SU-DHL-6 (cell line): ENCODE data around the gene UCHL3.

Source experiments
- H2AFZ ChIP-seq: fragments of 200-600 bp; sonication (generic); 2 replicates; pipeline ENCODE4 v1.6.1; 2014; ENCODE audit warnings: low read depth, mild to moderate bottlenecking, moderate library complexity, mixed read lengths, antibody characterized with exemption, low read length; ENCODE audit not compliant: severe bottlenecking
- H3F3A ChIP-seq: fragments of 200-600 bp; shearing (Covaris generic); 2 replicates; pipeline ENCODE4 v1.6.0; 2016; ENCODE audit warnings: antibody characterized with exemption, mild to moderate bottlenecking; ENCODE audit not compliant: insufficient read depth
- H3K27ac ChIP-seq: fragments of 200-600 bp; sonication (generic); 2 replicates; pipeline ENCODE4 v1.5.1; 2016; ENCODE audit warnings: low read depth, mild to moderate bottlenecking, low read length, moderate library complexity, mixed read lengths
- H3K27me3 ChIP-seq: fragments of 200-600 bp; sonication (generic), shearing (Covaris generic); 2 replicates; pipeline ENCODE4 v1.6.0; 2014; ENCODE audit warnings: mild to moderate bottlenecking, low read length
- H3K36me3 ChIP-seq: fragments of 200-600 bp; sonication (generic); 2 replicates; pipeline ENCODE4 v1.6.1; 2014; ENCODE audit warnings: mild to moderate bottlenecking, low read length, mixed read lengths
- H3K4me2 ChIP-seq: fragments of 300-600, 200-600 bp; shearing (Covaris generic), sonication (generic); 2 replicates; pipeline ENCODE4 v1.6.0; 2014; ENCODE audit warnings: low read length, low read depth, mild to moderate bottlenecking; ENCODE audit not compliant: poor library complexity, severe bottlenecking
- H3K4me3 ChIP-seq: fragments of 200-600 bp; sonication (generic); 2 replicates; pipeline ENCODE4 v1.5.1; 2014; ENCODE audit warnings: antibody characterized with exemption, low read length, mild to moderate bottlenecking, mixed read lengths; ENCODE audit not compliant: insufficient read depth, poor library complexity, severe bottlenecking
- H3K79me2 ChIP-seq: fragments of 200-600 bp; sonication (generic); 2 replicates; pipeline ENCODE4 v1.6.1; 2014; ENCODE audit warnings: mild to moderate bottlenecking, low read length, moderate library complexity; ENCODE audit not compliant: insufficient read depth
- H3K9ac ChIP-seq: fragments of 200-600 bp; sonication (generic); 2 replicates; pipeline ENCODE4 v1.7.0; 2014; ENCODE audit warnings: mild to moderate bottlenecking, low read length
- H3K9me2 ChIP-seq: fragments of 200-600 bp; sonication (generic); replicated peaks from 2 replicates; pipeline ENCODE4 v1.6.1; 2014; ENCODE audit warnings: low read length; ENCODE audit not compliant: insufficient read depth
- H3K9me3 ChIP-seq: fragments of 200-600 bp; sonication (generic); 2 replicates; pipeline ENCODE4 v1.6.1; 2014; ENCODE audit warnings: low read length, mixed read lengths; ENCODE audit not compliant: insufficient read depth
- H4K20me1 ChIP-seq: fragments of 200-600 bp; sonication (generic); 2 replicates; pipeline ENCODE4 v1.6.1; 2014; ENCODE audit warnings: low read depth, mild to moderate bottlenecking, antibody characterized with exemption, low read length, moderate library complexity, mixed read lengths
- EZH2phosphoT487 ChIP-seq: fragments of 200-600 bp; sonication (generic), shearing (Covaris generic); conservative IDR thresholded peaks from 2 replicates; pipeline ENCODE4 v1.6.1; 2018; ENCODE audit warnings: mild to moderate bottlenecking, antibody characterized with exemption, low read length, moderate library complexity, mixed read lengths
- TF ChIP-seq, protein P1 (sequence below): fragments of 200-600 bp; sonication (generic); IDR thresholded peaks from one replicate; pipeline ENCODE4 v1.5.1; 2017; ENCODE audit warnings: antibody characterized with exemption, mild to moderate bottlenecking, low read length, moderate library complexity; ENCODE audit not compliant: insufficient read depth, poor library complexity, severe bottlenecking

The UCHL3 gene

DNA sequence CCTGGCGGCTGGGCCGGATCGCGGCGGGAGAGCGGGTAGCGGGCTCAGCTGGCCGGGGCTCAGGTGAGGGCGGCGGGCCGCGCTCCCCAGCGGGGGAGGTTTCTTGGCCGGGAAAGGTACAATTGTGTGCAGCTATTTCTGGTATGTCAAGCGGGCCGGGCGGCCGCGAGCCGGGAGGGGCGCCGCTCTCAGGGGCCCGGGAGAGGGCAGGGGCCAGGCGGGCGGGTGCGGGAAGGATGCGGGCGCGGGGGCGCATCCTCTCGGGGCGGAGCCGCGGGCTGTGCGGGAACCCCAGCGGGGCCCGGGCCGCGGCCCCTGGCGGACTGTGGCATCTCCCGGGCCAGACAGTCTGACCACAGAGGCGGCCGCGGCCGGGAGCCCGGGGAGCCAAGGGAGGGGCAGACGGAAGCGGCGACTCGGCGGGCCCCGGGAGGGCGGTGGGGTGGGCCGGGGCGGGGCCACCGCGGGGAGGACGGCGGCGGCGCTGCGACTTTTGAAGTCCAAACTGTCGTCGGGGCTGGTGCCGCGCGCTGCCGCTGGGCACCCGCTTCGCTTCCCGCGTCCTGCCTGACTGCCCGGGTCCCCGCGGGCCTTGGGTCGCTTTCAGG, 86.3 kb downstream of the UCHL3 start, which contains the start of gene LMO7:
LMO7 (plus strand) TSS at position 503 of the 608 bp plus-strand sequence. CDS start 328 bp downstream, outside the sequence.
- no peaks in the 10 kb centered on the region for H3K9me2 ChIP-seq
- peaks cover 8% of the 10 kb centered on the region for H3K36me3 ChIP-seq
- peak within 1 kb of the TSS; percentile 80 for H3K4me2 ChIP-seq
- no peaks in the 10 kb centered on the region for H3K27me3 ChIP-seq
- peaks cover 14% of the 10 kb centered on the region; the same call in 1 of the 2 replicates for H4K20me1 ChIP-seq
- H2AFZ ChIP-seq, result peak within 1 kb of the TSS; percentile 94
- TF ChIP-seq EZH2phosphoT487, result no peak
- TF ChIP-seq, protein P1, sequence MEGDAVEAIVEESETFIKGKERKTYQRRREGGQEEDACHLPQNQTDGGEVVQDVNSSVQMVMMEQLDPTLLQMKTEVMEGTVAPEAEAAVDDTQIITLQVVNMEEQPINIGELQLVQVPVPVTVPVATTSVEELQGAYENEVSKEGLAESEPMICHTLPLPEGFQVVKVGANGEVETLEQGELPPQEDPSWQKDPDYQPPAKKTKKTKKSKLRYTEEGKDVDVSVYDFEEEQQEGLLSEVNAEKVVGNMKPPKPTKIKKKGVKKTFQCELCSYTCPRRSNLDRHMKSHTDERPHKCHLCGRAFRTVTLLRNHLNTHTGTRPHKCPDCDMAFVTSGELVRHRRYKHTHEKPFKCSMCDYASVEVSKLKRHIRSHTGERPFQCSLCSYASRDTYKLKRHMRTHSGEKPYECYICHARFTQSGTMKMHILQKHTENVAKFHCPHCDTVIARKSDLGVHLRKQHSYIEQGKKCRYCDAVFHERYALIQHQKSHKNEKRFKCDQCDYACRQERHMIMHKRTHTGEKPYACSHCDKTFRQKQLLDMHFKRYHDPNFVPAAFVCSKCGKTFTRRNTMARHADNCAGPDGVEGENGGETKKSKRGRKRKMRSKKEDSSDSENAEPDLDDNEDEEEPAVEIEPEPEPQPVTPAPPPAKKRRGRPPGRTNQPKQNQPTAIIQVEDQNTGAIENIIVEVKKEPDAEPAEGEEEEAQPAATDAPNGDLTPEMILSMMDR, result no peak
- H3K4me3 ChIP-seq, result peak within 1 kb of the TSS; percentile 63
- H3F3A ChIP-seq, result peaks cover 19% of the 10 kb centered on the region
- H3K9ac ChIP-seq, result peak within 1 kb of the TSS; percentile 84
- H3K27ac ChIP-seq, result peak within 1 kb of the TSS; percentile 89
- H3K79me2 ChIP-seq, result peaks cover 46% of the 10 kb centered on the region
- no peaks in the 10 kb centered on the region for H3K9me3 ChIP-seq

DNA sequence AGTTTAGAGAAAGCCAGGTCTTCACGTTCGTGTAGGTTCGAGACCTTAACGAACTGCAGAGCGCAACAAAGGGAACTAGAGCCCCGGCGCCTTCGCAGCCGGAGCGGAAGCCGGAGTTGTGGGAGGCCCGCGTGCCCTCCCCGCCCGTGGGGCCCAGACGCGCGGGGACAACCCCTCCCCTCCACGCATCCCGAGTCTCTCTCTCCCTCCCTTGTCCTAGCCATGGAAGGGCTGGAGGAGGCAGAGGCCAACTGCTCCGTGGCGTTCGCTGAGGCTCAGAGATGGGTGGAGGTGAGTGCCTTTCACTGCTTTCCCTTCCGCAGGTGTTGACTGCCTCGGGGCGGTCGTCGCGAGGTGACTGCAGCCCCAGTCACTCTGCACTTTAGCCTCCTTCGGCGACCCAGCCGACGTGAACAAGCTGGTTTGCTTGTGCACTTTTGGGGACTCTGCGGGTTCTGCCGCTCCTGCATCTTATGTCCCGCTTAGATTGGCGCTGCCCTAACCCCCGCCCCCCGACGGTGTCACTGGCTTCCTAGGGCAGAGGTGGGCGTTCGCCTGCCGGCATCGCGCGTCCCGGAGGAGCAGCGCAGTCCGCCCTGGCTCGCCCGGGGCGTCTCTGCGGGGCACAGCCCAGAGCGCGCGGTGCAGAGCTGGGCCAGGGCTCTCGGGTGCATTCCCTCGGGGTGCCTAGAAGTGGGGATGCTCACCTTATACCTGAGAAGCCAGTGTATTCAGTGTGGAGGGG, 87.0 kb downstream of the UCHL3 start:
- H3K27ac ChIP-seq, result peak overlapping the region; percentile 89
- no peaks in the 10 kb centered on the region for H3K9me2 ChIP-seq
- H3K36me3 ChIP-seq, result peaks cover 15% of the 10 kb centered on the region
- peak overlapping the region; percentile 69 for H2AFZ ChIP-seq
- peak overlapping the region; percentile 63 for H3K4me3 ChIP-seq
- H3K79me2 ChIP-seq, result peaks cover 52% of the 10 kb centered on the region
- no peaks in the 10 kb centered on the region for H3K9me3 ChIP-seq
- H3K27me3 ChIP-seq, result no peaks in the 10 kb centered on the region
- H4K20me1 ChIP-seq, result peaks cover 14% of the 10 kb centered on the region; the same call in 1 of the 2 replicates
- H3F3A ChIP-seq, result peaks cover 19% of the 10 kb centered on the region
- H3K9ac ChIP-seq, result peak overlapping the region; percentile 84
- no peak for TF ChIP-seq EZH2phosphoT487
- TF ChIP-seq, protein P1, result no peak
- H3K4me2 ChIP-seq, result peak overlapping the region; percentile 80

DNA sequence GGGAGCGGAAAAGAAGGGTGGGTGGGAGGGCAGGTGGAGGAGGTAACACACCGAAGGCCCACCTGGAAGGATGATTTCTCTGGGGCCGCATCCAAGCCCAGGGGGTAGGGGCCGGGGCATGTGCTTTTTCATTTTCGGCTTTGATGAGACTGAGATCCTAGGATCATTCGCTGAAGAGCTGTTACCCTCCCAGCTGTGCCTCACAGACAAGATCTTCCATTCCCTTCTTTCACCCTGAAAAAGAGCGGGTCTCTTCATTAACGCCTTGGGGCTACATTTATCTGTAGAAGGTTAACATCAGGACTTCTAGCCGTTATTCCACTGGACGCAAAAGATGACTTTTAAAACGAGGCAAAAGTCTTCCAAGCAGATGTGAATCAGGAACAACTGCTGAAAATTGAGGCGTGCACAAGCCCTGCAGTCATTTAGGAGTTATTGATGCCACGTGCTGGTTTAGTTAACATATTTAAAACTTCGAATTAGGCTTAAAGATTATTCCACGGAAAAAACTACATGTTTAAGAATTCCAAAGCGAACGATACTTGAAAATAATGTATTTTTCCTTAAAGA, 87.7 kb downstream of the UCHL3 start:
- Histone ChIP-seq H3K27ac (peak overlapping the region; percentile 89), H4K20me1 (peaks cover 14% of the 10 kb centered on the region; the same call in 1 of the 2 replicates), H2AFZ (no peak overlapping the region), H3K36me3 (peaks cover 15% of the 10 kb centered on the region), H3K9ac (peak overlapping the region; percentile 84), H3K9me2 (no peaks in the 10 kb centered on the region), H3K27me3 (no peaks in the 10 kb centered on the region), H3F3A (peaks cover 15% of the 10 kb centered on the region), H3K9me3 (no peaks in the 10 kb centered on the region), H3K79me2 (peaks cover 59% of the 10 kb centered on the region), H3K4me2 (peak overlapping the region; percentile 80), H3K4me3 (peak overlapping the region; percentile 63)
- no peak for TF ChIP-seq EZH2phosphoT487
- TF ChIP-seq, protein P1, result no peak
